GM20431 (cell line): ENCODE results near the gene ADAMTS14.

Source experiments
- in situ Hi-C: fragments of 300-500 bp; cut with MseI, MboI; formaldehyde crosslinking; loops from one replicate; pipeline ENCODE4 v1.15.0; 2020; ENCODE audit warnings: low sequenced_read_pairs; ENCODE audit not compliant: unreplicated experiment

Gene ADAMTS14

DNA sequence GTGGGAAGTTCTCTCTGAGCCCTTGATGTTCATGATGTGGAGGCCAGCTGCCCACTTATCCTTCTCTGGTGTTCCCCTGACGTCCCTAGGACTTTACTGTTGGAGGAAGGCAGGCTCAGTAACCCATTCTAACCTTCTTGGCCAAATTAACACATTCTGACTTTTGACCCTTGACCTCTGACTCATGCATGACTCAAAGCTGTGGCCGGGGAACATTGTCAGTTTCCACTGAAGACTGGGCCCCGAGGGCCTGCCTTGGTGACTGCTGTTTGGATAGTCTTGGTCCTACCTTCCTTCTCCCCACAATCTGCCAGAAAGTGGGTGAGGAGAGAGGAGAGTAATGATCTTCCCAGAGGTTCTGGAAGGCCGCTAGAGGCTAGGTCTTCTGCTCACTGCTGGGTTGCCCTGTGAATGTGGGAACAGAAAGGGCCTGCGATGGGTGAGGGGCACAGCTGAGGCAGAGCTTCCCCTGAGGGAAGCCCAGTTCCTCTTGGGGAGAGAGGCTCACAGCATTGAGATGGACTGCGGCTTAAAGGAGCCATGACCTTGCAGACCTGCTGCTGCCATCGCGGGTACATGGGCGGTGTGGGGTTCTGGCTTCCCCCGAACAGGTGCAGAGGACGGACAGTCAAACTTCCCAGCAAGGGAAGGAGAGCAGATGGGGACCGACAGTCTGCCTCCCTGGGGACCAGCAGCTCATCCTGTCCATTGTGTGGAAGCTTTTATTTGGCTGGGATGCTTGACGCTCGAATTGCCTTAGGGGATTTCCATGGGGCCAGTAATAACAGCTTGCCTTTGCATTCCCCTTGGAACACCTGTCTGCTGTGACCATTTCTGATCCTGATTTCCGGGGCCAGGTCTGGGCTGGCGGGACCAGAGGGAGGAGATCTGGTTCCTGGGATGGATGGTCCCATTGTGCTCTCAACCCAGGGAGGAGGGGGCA, 43.8 kb downstream of the ADAMTS14 start:
- in situ Hi-C loops: no loop called here

DNA sequence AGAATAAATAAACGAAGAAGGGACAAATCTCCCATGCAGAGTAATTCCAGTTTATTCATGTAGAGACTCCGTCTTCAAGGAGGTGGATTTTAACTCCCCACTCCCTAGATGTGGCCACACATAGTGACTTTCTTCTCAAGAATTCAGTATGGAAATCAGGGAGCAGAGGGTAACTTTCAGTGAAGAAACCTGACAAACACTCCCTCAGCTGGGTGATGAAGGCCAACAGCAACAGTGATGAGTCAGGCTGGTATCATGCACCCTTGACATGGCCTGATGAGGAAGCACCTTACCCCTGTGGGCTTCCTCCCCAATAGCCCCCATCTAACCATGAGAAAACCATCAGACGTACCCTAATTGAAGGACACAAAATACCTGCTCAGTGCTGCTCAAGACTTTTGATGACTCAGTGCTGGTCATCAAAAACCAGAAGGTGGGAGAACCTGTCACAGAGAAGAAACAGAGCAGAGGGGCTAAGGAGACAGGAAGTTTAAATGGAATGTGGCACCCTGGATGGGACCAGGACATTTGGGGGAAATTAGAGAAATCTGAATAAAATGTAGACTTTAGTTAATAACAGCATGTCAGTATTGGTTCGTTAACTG, 50.6 kb downstream of the ADAMTS14 start:
- in situ Hi-C loops: no loop called here

DNA sequence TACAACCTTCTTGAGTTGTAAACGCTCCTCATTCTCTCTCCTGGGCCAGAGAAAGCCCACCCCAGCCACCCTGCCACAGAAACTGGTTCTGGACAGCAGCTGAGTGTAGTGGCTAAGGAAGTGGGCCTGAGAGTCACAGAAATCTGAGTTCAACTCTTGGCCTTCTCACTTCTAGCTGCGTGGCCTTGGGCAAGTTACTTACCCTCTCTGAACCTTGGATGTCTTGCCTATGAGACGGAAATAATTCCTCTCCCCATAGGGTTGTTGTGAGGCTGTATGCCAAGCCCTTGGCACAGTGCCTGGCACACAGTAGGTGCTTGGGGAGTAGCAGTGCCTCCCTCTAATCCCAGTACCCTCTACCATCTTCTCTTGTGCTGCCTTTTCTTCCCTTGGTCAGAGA, 51.5 kb downstream of the ADAMTS14 start:
- in situ Hi-C loops: no loop called here

DNA sequence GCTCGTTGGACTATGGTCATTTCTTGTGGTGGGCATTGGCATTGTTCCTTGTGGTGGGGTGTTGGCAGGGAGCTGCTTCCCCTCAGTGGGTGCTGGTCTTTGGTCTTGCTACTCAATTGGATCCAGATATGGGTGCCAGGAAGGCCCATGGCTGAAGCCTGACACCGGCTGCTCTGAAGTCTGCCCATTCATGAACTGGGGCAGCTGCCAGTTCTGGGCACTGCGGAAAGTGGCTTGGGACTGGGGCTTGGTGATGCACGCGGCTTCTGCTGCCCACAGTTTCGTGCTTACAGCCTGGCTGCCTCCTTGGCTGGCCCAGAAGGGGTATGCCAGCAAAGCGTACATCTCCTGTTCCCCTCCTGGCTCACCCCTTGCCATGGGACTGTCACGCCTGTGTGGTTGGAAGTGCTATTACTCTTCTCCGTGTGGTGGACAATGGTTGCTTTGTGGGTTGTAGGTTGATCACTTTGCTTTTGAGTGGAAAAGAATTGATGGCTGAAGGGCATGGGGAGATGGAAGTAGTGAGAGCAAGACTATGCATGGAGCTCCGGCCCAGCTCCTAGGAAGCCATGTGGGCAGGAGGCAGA, 54.7 kb downstream of the ADAMTS14 start:
- in situ Hi-C loops: no loop called here

DNA sequence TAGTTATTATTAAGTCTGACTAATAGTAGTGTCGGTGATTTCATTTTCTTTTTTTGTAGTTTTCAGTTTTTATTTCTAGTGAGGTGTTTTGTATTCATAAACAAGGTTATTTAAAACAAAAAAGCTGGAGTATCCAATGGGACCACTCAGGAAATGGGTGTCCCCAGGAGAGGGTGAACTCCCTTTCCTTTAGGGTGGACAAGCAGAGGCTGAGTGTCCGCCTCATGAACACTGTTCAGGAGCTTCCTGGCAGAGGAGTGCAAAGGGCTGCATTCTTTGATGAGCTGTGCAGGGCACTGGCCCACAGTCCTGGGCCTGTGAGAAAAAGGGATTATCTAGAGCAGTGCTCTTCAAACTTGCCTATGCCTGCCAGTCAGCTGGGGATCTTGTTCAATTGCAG, 56.0 kb downstream of the ADAMTS14 start:
- in situ Hi-C loops: no loop called here

DNA sequence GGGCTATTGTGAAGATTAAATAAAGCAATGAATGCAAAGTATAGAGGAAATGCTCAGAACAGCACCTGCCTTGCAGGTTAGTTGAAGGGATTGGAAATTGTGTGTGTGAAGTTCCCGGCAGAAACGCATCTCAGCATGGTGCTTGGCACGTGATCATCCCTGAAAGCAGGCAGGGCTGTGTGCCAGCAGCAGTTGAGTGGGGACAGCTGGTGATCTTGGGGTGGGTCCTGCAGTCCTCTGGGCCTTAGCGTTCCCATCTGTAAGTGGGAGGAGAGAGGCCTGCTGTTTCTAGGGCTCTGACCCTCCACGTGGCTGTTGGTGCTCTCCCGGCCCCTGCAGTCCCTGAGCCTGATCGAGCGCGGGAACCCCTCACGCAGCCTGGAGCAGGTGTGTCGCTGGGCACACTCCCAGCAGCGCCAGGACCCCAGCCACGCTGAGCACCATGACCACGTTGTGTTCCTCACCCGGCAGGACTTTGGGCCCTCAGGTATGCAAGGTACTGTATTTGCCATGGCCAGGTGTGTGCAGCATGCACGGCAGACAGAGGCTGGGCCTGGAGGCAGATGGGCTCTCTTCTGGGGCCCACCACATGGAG, 57.6 kb downstream of the ADAMTS14 start:
- in situ Hi-C loops: no loop called here

DNA sequence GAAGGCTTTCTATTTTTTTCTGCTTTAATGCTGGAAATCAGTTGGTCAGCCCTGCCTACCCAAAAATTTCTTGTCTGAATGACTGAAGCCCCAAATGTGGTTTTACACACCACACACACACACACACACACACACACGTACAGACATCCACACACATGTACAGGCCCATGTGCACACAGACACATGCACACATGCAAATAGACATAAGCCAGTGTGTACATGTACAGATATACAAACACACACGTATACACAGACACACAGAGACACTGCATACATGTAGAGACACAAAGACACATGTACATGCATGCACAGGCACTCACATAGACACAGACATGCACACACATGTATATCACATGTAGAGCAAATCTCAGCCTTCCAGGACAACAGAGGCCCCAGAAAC, 58.6 kb downstream of the ADAMTS14 start:
- in situ Hi-C loops: no loop called here

DNA sequence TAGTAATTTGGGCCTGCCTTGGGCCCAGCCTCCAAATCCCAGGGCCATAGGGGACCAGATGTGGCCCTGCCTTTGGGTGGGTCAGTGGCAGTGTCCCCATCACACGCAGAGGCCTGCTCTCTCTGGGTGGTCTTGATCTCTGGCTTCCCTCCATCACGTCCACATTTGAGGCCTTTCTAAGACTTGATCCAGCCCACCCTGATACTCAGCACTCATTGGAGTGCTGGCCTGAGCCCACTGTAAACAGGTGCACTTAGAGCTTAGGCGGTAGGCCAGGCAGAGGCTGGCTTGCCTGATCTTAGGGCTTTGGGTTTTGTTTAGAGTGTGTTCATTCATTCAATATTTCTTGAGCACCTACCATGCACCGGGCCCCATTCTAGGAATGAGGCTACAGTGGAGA, 60.3 kb downstream of the ADAMTS14 start:
- in situ Hi-C loops: no loop called here

DNA sequence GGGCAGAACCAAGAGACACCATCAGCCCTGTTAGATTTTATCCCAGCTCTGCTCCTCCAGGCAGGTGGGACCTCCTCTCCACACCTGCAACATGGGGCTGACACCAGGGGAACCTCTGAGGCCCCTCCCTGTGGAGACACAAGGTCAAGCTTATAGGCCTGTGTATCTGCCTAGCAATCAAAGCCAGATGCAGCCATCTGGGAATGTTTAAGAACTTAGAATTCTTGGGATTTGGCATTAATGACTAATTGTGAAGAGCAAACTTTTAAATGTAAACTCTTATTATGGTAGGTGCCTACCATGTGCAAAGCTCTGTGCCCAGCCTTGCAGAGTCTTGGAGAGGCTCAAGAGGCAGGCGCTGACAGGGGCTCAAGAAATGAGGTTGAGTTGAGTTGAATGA, 60.7 kb downstream of the ADAMTS14 start:
- in situ Hi-C loops: no loop called here

DNA sequence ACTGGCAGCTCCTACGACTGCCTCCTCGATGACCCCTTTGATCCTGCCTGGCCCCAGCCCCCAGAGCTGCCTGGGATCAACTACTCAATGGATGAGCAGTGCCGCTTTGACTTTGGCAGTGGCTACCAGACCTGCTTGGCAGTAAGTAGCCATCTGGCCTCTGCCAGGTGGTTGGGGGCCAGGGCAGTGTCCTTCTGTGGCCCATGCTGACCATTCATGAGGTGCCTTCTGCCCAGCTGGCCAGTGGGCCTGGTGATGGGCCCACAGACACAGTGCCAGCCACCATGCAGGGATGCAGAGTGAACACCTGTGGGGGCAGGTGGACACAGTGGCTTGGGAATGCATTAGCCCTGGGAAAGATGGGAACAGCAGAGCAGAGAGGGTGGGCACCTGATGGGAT, 62.9 kb downstream of the ADAMTS14 start:
- in situ Hi-C loops: no loop called here

DNA sequence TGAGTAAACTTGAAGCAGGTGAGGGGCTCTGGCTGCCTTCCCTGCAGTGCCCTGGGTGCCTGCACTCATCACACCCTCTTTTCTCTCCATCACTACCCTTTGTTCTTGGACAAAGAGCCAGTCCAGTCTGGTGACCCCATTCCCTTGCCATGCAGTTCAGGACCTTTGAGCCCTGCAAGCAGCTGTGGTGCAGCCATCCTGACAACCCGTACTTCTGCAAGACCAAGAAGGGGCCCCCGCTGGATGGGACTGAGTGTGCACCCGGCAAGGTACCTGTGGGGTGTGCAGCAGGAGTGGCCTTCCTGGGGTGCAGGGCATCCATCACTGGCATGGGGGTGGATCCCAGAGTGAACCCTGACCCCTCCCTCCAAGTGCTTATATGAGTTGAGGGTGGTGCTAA, 64.2 kb downstream of the ADAMTS14 start:
- in situ Hi-C loops: no loop called here

DNA sequence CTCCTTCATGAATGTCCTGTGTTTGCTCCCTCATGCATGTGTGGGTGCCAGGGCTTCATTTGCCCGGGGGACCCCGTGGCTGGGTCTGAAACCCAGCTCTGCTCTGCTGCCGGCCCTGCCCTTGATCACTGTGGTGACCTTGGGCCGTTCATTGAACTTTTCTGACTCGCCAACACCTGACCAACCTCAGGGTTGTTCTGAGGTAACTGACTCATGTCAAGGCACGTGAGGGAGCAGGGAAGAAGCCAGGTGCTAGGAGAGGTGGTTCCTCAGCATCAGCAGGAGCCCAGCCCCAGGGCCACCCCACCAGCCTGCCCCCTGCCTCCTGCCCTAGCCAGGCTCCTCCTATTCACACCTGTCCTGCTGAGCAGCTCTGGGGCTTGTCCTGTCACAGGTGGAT, 64.9 kb downstream of the ADAMTS14 start:
- in situ Hi-C loops: no loop called here

DNA sequence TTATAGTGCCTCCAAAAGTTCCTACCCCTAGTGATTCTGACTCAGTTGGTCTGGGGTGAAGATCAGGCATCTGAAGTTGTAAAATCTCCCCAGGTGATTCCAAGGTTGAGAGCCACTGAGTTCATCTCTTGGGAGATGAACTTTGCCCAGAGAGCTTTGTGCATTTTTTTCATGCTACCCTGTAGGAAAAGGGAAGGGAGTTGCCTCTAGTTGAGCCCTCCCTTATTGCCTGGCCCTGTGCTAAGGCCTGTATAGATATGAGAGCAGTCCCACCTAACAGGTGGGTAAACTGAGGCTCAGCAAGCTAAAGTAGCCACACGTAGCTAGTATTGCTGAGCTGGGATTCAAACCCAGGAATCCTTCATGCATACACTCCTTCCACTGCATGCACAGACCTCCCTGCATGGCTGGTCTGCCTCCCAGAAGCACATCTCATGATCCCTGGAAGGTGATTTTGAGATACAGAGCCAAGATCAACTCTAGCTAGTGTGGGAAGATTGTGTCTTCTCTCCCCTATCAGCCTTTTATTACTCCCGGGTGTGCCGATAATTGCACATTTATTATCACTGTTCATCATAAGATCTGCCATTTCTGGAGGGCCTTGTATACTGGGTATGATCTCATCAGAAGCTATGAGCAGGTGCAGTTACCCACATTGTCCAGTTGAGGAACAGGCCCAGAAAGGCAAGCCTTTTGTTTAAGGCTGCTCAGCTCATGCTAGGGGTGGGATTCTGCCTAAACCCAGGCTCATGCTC, 65.9 kb downstream of the ADAMTS14 start:
- in situ Hi-C loops: no loop called here

DNA sequence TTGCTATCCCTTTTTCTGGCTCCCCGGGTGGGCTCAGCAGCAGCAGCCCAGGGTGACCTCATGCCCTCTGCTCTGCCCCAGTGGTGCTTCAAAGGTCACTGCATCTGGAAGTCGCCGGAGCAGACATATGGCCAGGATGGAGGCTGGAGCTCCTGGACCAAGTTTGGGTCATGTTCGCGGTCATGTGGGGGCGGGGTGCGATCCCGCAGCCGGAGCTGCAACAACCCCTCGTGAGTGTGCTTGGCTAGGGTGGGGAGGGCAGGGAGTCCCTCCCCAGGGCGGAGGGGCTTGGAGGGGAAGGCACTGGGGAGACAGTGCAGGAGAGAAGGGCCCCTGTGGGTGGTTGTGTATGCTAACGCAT, 66.4 kb downstream of the ADAMTS14 start:
- in situ Hi-C loops: no loop called here

DNA sequence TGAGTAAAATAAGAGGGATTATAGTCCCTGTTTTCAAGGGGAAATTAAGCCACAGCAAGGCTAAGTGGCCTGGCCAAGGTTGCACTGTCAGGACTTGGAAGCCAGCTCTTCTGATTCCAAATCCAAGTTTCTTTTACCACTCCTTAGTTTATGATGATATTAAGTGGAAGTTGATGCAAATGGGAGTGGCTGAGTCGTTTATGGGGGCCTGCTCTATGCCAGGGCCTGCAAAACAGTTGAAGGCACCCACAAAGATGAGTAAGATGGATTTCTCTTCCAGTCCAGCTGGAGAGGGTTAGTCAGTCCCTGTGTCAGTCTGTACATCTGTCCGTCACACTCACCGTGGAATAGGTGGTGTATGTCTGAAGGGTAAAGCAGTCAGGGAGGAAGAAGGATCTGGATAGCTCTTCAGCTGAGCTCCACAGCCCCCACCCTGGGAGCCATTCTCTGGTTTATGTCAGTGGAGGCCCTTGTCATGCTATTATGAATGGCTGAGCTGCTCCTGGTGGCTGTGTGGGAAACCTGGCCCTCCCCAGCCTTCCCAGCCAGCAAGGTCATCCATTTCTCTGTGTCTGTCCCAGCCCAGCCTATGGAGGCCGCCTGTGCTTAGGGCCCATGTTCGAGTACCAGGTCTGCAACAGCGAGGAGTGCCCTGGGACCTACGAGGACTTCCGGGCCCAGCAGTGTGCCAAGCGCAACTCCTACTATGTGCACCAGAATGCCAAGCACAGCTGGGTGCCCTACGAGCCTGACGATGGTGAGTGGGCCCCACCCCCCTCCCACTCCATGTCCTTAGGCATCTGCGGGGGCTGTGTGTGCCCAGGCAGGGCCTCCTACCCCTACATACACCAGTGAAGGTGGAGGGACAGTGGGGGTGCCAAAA, 68.3 kb downstream of the ADAMTS14 start:
- in situ Hi-C loops: no loop called here

DNA sequence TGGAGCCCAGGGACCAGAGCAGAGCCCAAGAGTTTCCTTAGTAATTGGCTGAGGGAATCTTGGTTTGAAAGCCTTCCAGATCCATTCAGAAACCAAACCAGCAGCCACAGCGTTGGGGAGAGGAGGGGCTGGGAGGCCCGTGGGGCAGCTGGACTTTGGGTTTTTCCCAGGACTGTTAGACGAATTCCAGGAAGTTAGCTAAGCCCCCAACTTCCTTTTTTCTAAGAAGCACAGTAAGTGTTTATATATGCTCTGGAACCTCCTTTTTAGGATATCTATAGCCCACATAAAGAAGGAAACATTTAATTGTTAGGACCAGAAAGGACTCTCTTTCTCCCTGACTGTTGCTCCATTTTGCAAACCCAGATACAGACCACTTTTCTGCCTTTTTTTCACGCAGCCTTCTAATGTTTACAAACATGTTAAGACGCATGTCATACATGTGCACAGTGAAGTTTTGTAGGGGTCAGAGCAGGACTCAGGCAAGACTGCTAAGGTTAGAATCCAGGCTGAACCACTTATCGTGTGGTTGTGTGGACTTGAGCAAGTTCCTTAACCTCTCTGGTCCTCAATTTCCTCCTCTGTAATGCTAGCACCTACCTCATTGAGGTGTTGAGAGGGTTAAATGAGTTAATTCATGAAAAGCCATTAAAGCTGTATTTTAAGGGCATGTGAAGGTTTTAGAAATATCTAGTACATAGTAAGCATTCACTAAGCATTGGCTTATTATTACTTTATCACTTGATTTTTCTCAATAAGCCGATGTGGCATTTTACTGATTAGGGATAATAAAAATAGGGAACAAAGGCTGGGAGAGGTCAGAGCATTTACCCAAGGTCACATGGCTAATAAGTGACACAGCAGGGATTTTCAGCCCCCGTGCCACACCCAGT, 70.5 kb downstream of the ADAMTS14 start:
- in situ Hi-C loops: no loop called here

DNA sequence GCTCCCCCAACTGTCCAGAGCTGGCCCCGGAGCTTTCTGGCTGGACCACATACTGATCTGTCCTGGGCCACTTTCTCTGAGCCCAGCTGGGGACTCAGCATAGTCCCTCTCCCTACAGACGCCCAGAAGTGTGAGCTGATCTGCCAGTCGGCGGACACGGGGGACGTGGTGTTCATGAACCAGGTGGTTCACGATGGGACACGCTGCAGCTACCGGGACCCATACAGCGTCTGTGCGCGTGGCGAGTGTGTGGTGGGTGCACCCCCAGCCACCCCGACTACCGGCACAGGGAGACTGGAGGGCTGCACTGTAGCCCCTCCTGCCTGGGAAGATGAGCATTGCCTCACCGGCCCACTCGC, 71.1 kb downstream of the ADAMTS14 start:
- in situ Hi-C loops: no loop called here

DNA sequence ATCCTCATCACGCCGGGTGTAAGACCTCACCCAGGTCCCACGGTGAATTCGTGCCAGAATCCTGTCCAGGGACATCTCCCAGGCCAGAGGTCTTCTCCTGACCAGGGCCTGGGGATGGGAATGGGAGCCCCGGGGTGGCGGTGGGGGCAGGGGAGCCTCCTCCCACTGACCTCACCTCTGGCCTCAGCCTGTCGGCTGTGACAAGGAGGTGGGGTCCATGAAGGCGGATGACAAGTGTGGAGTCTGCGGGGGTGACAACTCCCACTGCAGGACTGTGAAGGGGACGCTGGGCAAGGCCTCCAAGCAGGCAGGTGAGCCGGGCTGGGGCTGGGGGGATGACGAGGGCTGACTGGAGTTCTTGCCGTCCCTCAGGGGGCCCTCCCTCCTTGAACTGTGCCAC, 71.6 kb downstream of the ADAMTS14 start:
- in situ Hi-C loops: no loop called here
